BJ (cell line): ENCODE data around the gene CUEDC2. TPM values are rescaled to one million over a fixed set of nuclear protein-coding genes. Genes with fewer than 3 reads are reported as not detected.

Experiments
- CTCF ChIA-PET: fragments of 350-600 bp; formaldehyde crosslinking; extraction: SDS; loops from one replicate; lab custom pipeline; 2021; ENCODE audit warnings: antibody characterized with exemption, inconsistent platforms; lab: Yijun Ruan, JAX
- POLR2A ChIA-PET: fragments of 300-600 bp; sonication (Branson Sonifier 250); formaldehyde crosslinking; extraction: SDS; loops from one replicate; lab custom pipeline; 2021; ENCODE audit warnings: antibody characterized with exemption; lab: Charles Lee
- DNase-seq: peaks from one replicate; pipeline ENCODE4 v3.0.0-alpha.2; 2011; ENCODE audit warnings: low read depth
- H3K27me3 ChIP-seq: 2 replicates; pipeline ENCODE4 v1.6.0; 2011; ENCODE audit warnings: low read length; ENCODE audit not compliant: control insufficient read depth, insufficient read depth
- H3K36me3 ChIP-seq: 2 replicates; pipeline ENCODE4 v1.5.1; 2011; ENCODE audit warnings: low read length; ENCODE audit not compliant: control insufficient read depth, insufficient read depth
- H3K4me3 ChIP-seq: 2 replicates; pipeline ENCODE4 v1.5.1; 2011; ENCODE audit warnings: low read depth, mild to moderate bottlenecking, control low read depth, low read length
- polyA plus RNA-seq: library from polyadenylated mRNA; depleted of rRNA; stranded (reverse); fragments of >200 nt; gene quantifications from 2 replicates; pipeline ENCODE4 v1.2.3, GENCODE V29; 2011
- TF ChIP-seq, protein P1 (sequence below): IDR thresholded peaks from 2 replicates; pipeline ENCODE4 v1.5.1; 2011; ENCODE audit warnings: low read depth, mild to moderate bottlenecking, control low read depth, inconsistent platforms, low read length, moderate library complexity; ENCODE audit not compliant: insufficient read depth

Gene CUEDC2
- polyA plus RNA-seq, 1 experiment, result 74.4 TPM

DNA sequence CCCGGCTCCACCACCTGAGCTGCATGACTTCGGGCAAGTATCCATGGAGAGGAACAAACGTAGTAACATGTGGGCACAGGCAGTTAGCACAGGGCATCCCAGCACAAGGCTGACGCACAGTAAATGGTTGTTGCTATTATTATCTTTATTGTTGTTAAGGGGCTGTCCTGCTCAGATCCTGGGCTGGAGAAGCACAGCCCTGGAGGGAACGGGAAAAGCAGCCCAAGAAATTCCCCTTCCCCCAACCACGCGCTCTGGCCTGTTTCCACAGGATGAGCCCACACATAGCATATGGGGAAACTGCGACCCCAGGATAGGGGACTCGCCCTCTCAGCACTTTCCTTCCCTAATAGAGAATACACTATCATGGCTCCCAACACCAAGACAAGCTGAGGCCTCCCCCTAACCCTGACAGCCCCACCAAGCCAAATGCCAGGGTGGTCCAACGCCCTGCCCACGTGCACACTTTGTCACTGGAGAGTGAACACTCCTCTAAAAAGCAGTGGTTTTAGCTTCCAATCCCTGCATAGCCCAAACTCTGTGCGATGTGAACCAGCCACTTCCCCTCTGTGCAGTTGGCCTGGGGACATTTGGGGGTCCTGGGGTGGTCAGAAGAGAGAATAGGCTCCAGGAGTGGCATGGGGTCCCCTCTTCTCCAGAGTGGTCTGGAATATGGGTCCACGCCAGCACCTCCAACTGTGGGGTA, 24.8 kb downstream of the CUEDC2 start:
- ChIA-PET POLR2A (no interaction called here), CTCF (interaction anchor here (0.9 kb wide), 1 partner anchor 14 kb away, joined by 3 read pairs; no protein-coding TSS in a partner anchor)
- Histone ChIP-seq H3K4me3 (no peak overlapping the region), H3K36me3 (peaks cover 4% of the 10 kb centered on the region; the same call in 1 of the 2 replicates), H3K27me3 (peaks cover 39% of the 10 kb centered on the region)
- DNase-seq, result no peak
- TF ChIP-seq, protein P1, sequence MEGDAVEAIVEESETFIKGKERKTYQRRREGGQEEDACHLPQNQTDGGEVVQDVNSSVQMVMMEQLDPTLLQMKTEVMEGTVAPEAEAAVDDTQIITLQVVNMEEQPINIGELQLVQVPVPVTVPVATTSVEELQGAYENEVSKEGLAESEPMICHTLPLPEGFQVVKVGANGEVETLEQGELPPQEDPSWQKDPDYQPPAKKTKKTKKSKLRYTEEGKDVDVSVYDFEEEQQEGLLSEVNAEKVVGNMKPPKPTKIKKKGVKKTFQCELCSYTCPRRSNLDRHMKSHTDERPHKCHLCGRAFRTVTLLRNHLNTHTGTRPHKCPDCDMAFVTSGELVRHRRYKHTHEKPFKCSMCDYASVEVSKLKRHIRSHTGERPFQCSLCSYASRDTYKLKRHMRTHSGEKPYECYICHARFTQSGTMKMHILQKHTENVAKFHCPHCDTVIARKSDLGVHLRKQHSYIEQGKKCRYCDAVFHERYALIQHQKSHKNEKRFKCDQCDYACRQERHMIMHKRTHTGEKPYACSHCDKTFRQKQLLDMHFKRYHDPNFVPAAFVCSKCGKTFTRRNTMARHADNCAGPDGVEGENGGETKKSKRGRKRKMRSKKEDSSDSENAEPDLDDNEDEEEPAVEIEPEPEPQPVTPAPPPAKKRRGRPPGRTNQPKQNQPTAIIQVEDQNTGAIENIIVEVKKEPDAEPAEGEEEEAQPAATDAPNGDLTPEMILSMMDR, result no peak

DNA sequence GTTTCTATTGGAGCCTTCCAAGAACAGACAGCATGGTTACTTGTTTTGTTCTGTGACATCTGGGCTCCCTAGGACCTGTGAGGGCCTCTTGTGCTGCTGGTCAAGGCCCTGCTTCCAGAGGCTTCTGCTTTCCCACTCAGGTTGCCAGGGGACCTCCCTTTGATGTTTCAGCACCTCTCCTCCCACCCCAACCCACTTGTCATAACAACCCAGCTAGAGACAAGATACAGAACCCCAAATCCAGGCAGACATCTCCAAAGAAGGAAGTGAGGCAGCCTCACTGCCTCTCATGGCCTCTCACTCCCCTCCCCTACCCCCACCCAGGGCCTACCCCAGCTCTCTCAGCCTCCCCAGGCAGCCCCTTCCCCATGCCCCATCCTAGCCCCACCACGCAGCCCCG, 25.6 kb downstream of the CUEDC2 start:
- H3K36me3 ChIP-seq, result peaks cover 7% of the 10 kb centered on the region
- H3K27me3 ChIP-seq, result peaks cover 33% of the 10 kb centered on the region
- ChIA-PET POLR2A (no interaction called here), CTCF (interaction anchor here (15.2 kb wide), 1 partner anchor 175 kb away, joined by 222 read pairs; no protein-coding TSS in a partner anchor)
- TF ChIP-seq, protein P1, result no peak
- no peak for DNase-seq
- no peak overlapping the region for H3K4me3 ChIP-seq

DNA sequence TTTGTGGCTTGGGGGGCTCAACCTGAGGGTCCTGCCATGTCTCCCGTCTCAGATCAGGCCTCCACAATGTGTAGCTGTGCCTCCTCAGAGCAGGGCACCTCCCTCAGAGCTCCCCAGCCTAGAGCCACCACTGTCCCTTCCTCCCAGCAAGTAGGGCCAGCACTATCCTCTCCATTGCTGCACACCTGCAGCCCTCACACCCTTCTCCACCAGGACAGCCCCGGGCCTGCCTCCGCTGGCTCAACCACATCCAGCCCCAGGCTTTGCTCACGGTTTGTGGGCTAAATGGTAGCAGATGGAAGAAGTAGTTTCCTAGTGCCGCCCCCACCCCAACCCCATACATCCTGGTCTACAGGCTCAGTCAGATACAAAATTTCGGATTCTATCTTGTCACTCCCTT, 26.7 kb downstream of the CUEDC2 start:
- no peak for DNase-seq
- ChIA-PET POLR2A (no interaction called here), CTCF (interaction anchor here (1.5 to 15.2 kb wide), 6 partner anchors 12 to 235 kb away, joined by 3 to 222 read pairs (median 12); partner anchors contain the start of gene FBXL15)
- H3K36me3 ChIP-seq, result peaks cover 10% of the 10 kb centered on the region
- TF ChIP-seq, protein P1, result no peak
- H3K4me3 ChIP-seq, result no peak overlapping the region
- peaks cover 23% of the 10 kb centered on the region for H3K27me3 ChIP-seq

- DNase-seq, result no peak
- Histone ChIP-seq H3K36me3 (peaks cover 11% of the 10 kb centered on the region), H3K4me3 (no peak overlapping the region), H3K27me3 (peaks cover 19% of the 10 kb centered on the region)
- POLR2A ChIA-PET, result no interaction called here
- TF ChIP-seq, protein P1, result no peak
- CTCF ChIA-PET, result interaction anchor here (0.6 to 15.2 kb wide), 10 partner anchors 11 to 273 kb away, joined by 3 to 222 read pairs (median 5); partner anchors contain the start of gene FBXL15
Measured at GRCh38 chr10:102405108-102405571, 27.2 kb downstream of the CUEDC2 start.

DNA sequence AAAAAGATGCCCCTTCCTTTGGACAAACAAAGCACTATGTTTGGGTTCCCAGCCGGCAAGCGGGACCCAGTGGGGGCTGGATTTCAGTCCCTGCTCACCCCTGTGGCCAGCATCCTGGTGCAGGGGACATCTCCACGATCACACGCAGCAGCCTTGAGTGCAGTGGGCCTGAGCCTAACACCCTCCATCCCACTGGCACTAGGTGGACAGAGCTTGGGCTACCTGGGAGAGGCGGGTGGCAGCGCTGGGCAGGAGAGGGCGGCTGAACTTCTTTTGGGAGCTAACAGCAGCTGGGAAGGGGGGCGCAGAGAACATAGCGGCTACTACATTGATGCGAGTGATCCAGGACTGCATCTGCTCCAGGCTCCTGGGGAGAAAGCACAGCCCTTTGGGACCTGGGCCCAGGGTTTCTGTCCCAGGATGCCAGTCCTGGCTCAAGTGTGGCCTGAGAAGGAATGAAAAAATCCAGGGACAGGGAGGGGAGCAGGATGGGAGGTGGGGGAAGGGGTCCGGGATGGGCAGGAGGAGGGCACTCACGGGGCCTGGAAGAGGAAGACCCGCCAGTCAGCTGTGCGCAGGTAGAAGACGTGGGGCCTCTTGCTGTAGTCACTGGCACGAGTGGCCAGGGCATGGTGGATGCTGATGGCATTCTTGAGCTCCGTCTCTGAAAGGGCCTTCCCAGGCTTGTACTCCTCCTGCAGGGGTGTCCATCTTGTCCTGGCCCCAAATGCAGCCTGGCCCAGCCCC, 27.8 kb downstream of the CUEDC2 start:
- H3K36me3 ChIP-seq, result peaks cover 14% of the 10 kb centered on the region
- ChIA-PET CTCF (interaction anchor here (0.6 to 15.2 kb wide), 22 partner anchors 8 to 288 kb away, joined by 3 to 222 read pairs (median 4); partner anchors contain the start of gene FBXL15), POLR2A (no interaction called here)
- DNase-seq, result no peak
- peaks cover 13% of the 10 kb centered on the region for H3K27me3 ChIP-seq
- no peak overlapping the region for H3K4me3 ChIP-seq
- TF ChIP-seq, protein P1, result no peak
